H1 (cell line): ENCODE measurements around the gene ARHGAP15. TPM values are rescaled to one million over a fixed set of nuclear protein-coding genes. Genes with fewer than 3 reads are reported as not detected.

Experiments used
- CTCF ChIA-PET: fragments of 300-600 bp; sonication (Branson Sonifier 250); formaldehyde crosslinking; loops from one replicate; lab custom pipeline; 2021; ENCODE audit not compliant: partially characterized antibody; lab: Charles Lee
- POLR2A ChIA-PET: fragments of 300-600 bp; sonication (Branson Sonifier 250); formaldehyde crosslinking; loops from one replicate; lab custom pipeline; 2021; ENCODE audit warnings: inconsistent platforms; ENCODE audit not compliant: partially characterized antibody; lab: Charles Lee
- DNase-seq, 2 experiments: peaks; one replicate each; pipeline versions ENCODE4 v3.0.0 to v3.0.0-alpha.2; 2010 to 2022; ENCODE audit warnings: low spot score in 2 of 2, low read depth in 1 of 2, mixed read lengths in 1 of 2
- FAIRE-seq: peaks from 2 replicates; lab custom pipeline; 2011; peaks lifted over from hg19 to GRCh38; lab: Jason Lieb, UNC
- H2AFZ ChIP-seq: 2 replicates; pipeline ENCODE4 v1.8.1; 2012; ENCODE audit warnings: low read length, inconsistent platforms
- H2AK5ac ChIP-seq: 2 replicates; pipeline ENCODE4 v1.6.1; 2013; ENCODE audit warnings: low read depth, low read length
- H2BK120ac ChIP-seq: replicated peaks from 2 replicates; pipeline ENCODE3; 2013; ENCODE audit warnings: low read depth, low read length, inconsistent platforms
- H2BK12ac ChIP-seq: 2 replicates; pipeline ENCODE4 v1.6.1; 2013; ENCODE audit warnings: low read depth, low read length
- H2BK15ac ChIP-seq: 2 replicates; pipeline ENCODE4 v1.6.1; 2013; ENCODE audit warnings: low read length
- H2BK20ac ChIP-seq: 2 replicates; pipeline ENCODE4 v1.6.1; 2013; ENCODE audit warnings: low read length
- H2BK5ac ChIP-seq: 2 replicates; pipeline ENCODE4 v1.6.1; 2013; ENCODE audit warnings: low read depth, low read length
- H3K14ac ChIP-seq: 2 replicates; pipeline ENCODE4 v1.6.1; 2013; ENCODE audit warnings: inconsistent platforms; ENCODE audit not compliant: insufficient read length
- H3K18ac ChIP-seq: 2 replicates; pipeline ENCODE4 v1.6.1; 2013; ENCODE audit warnings: low read length; ENCODE audit errors: extremely low read depth
- H3K23ac ChIP-seq: 2 replicates; pipeline ENCODE4 v1.6.1; 2013; ENCODE audit warnings: inconsistent platforms; ENCODE audit not compliant: insufficient read length
- H3K23me2 ChIP-seq: 2 replicates; pipeline ENCODE4 v1.6.1; 2013; ENCODE audit warnings: low read depth, low read length
- H3K27ac ChIP-seq: 2 replicates; pipeline ENCODE4 v1.6.1; 2011; ENCODE audit warnings: low read depth, low read length, inconsistent platforms
- H3K27me3 ChIP-seq, 4 experiments: replicated peaks in 1 of 4; 1 replicate in 1 of 4; 2 replicates in 3 of 4; pipeline versions ENCODE4 v1.6.1 to v1.8.1; 2011 to 2013; ENCODE audit warnings: low read length in 3 of 4, mild to moderate bottlenecking in 3 of 4, inconsistent platforms in 2 of 4, mixed read lengths in 2 of 4, moderate library complexity in 1 of 4; ENCODE audit not compliant: control insufficient read depth in 3 of 4, insufficient read depth in 3 of 4; ENCODE audit errors: extremely low read depth in 1 of 4
- H3K36me3 ChIP-seq, 4 experiments: 2 replicates each; pipeline versions ENCODE4 v1.6.1 to v1.8.1; 2011 to 2013; ENCODE audit warnings: mild to moderate bottlenecking in 4 of 4, low read length in 3 of 4, moderate library complexity in 2 of 4, control low read depth in 1 of 4, inconsistent platforms in 1 of 4; ENCODE audit not compliant: insufficient read depth in 4 of 4, control insufficient read depth in 2 of 4
- H3K4ac ChIP-seq: replicated peaks from 2 replicates; pipeline ENCODE3; 2013; ENCODE audit warnings: low read length, low read depth, mixed read lengths, inconsistent platforms; ENCODE audit not compliant: insufficient read length
- H3K4me1 ChIP-seq, 4 experiments: replicated peaks in 1 of 4; 1 replicate in 1 of 4; 2 replicates in 3 of 4; pipeline versions ENCODE4 v1.6.1 to v1.8.1; 2011 to 2013; ENCODE audit warnings: low read length in 3 of 4, inconsistent platforms in 2 of 4, mixed read lengths in 1 of 4; ENCODE audit not compliant: insufficient read depth in 4 of 4, control insufficient read depth in 3 of 4
- H3K4me2 ChIP-seq, 2 experiments: 2 replicates each; pipeline versions ENCODE4 v1.6.1 to v1.8.1; 2011 to 2013; ENCODE audit warnings: low read depth in 2 of 2, low read length in 2 of 2, control low read depth in 1 of 2, inconsistent platforms in 1 of 2, mild to moderate bottlenecking in 1 of 2; ENCODE audit not compliant: insufficient read depth in 1 of 2
- H3K4me3 ChIP-seq, 4 experiments: fragments of 200-600, 300-600 bp in 1 of 4; sonication (generic), shearing (Covaris generic), sonication (Bioruptor Twin) in 1 of 4; 2 replicates each; pipeline versions ENCODE4 v1.5.1 to v1.8.1; 2011 to 2016; ENCODE audit warnings: low read length in 4 of 4, low read depth in 3 of 4, control low read depth in 2 of 4, inconsistent platforms in 2 of 4, mild to moderate bottlenecking in 2 of 4, mixed read lengths in 1 of 4, moderate library complexity in 1 of 4; ENCODE audit not compliant: insufficient read depth in 2 of 4; ENCODE audit errors: extremely low read depth in 1 of 4
- H3K56ac ChIP-seq: replicated peaks from 2 replicates; pipeline ENCODE3; 2013; ENCODE audit warnings: low read depth, mild to moderate bottlenecking, mixed read lengths, low read length, inconsistent platforms; ENCODE audit not compliant: insufficient read length
- H3K79me1 ChIP-seq: 2 replicates; pipeline ENCODE4 v1.6.1; 2013; ENCODE audit warnings: low read depth, low read length, control low read depth
- H3K79me2 ChIP-seq, 2 experiments: 2 replicates each; pipeline versions ENCODE4 v1.6.1 to v1.8.1; 2012 to 2013; ENCODE audit warnings: low read length in 2 of 2, mild to moderate bottlenecking in 2 of 2, inconsistent platforms in 1 of 2; ENCODE audit not compliant: insufficient read depth in 2 of 2, control insufficient read depth in 1 of 2
- H3K9ac ChIP-seq, 4 experiments: replicated peaks in 1 of 4; 1 replicate in 1 of 4; 2 replicates in 3 of 4; pipeline versions ENCODE4 v1.6.1 to v1.8.1; 2011 to 2013; ENCODE audit warnings: low read depth in 3 of 4, low read length in 3 of 4, control low read depth in 2 of 4, mild to moderate bottlenecking in 2 of 4, moderate library complexity in 2 of 4, inconsistent platforms in 1 of 4; ENCODE audit errors: extremely low read depth in 1 of 4
- H3K9me3 ChIP-seq, 2 experiments: 2 replicates each; pipeline versions ENCODE4 v1.6.1 to v1.8.1; 2012 to 2013; ENCODE audit warnings: mild to moderate bottlenecking in 2 of 2, moderate library complexity in 2 of 2, control low read depth in 1 of 2, inconsistent platforms in 1 of 2, low read depth in 1 of 2, low read length in 1 of 2, mixed read lengths in 1 of 2; ENCODE audit not compliant: insufficient read depth in 2 of 2
- H4K20me1 ChIP-seq, 2 experiments: replicated peaks in 1 of 2; 2 replicates each; pipeline versions ENCODE3 to v1.8.1; 2011 to 2013; ENCODE audit warnings: inconsistent platforms in 2 of 2, low read length in 2 of 2, mild to moderate bottlenecking in 1 of 2; ENCODE audit not compliant: insufficient read depth in 2 of 2, control insufficient read depth in 1 of 2
- H4K5ac ChIP-seq: 2 replicates; pipeline ENCODE4 v1.6.1; 2013; ENCODE audit warnings: low read length, low read depth, mixed read lengths, inconsistent platforms; ENCODE audit not compliant: insufficient read length
- H4K8ac ChIP-seq: 2 replicates; pipeline ENCODE4 v1.8.0; 2013; ENCODE audit warnings: mild to moderate bottlenecking, moderate library complexity, low read length, inconsistent platforms; ENCODE audit not compliant: insufficient read depth; ENCODE audit errors: extremely low read depth
- H4K91ac ChIP-seq: replicated peaks from 2 replicates; pipeline ENCODE3; 2013; ENCODE audit warnings: low read length, mixed read lengths, inconsistent platforms; ENCODE audit not compliant: insufficient read length
- BCL11A ChIP-seq, 2 experiments: IDR thresholded peaks; one replicate each; pipeline ENCODE4 v1.6.1; 2011; ENCODE audit warnings: low read depth in 2 of 2, low read length in 2 of 2, mild to moderate bottlenecking in 2 of 2
- BRCA1 ChIP-seq: IDR thresholded peaks from 2 replicates; pipeline ENCODE4 v1.6.1; 2012; ENCODE audit warnings: low read depth, low read length, improper control_type of control experiment
- CBX8 ChIP-seq: fragments of 300-800, 300-1000 bp; sonication (generic); IDR thresholded peaks from 2 replicates; pipeline ENCODE4 v1.7.1; 2016; ENCODE audit warnings: low read depth, low read length, borderline replicate concordance
- CEBPB ChIP-seq: IDR thresholded peaks from 2 replicates; pipeline ENCODE4 v1.6.1; 2012; ENCODE audit warnings: low read depth, low read length
- CREB1 ChIP-seq: IDR thresholded peaks from 2 replicates; pipeline ENCODE4 v1.6.1; 2012; ENCODE audit warnings: inconsistent platforms
- FOSL1 ChIP-seq: IDR thresholded peaks from 2 replicates; pipeline ENCODE4 v1.6.1; 2011; ENCODE audit warnings: mild to moderate bottlenecking, low read depth, low read length, moderate library complexity; ENCODE audit not compliant: insufficient read depth
- GABPA ChIP-seq: IDR thresholded peaks from 2 replicates; pipeline ENCODE4 v1.6.1; 2011; ENCODE audit warnings: mild to moderate bottlenecking, low read length, moderate library complexity, borderline replicate concordance; ENCODE audit not compliant: insufficient read depth
- HDAC6 ChIP-seq: IDR thresholded peaks from one replicate; pipeline ENCODE4 v1.7.1; 2012; ENCODE audit warnings: low read depth, mild to moderate bottlenecking, inconsistent platforms, low read length, moderate library complexity
- JUND ChIP-seq: IDR thresholded peaks from 2 replicates; pipeline ENCODE4 v1.6.1; 2011; ENCODE audit warnings: mild to moderate bottlenecking, improper control_type of control experiment, low read length
- KDM4A ChIP-seq: IDR thresholded peaks from one replicate; pipeline ENCODE4 v1.7.1; 2012; ENCODE audit warnings: low read depth, mild to moderate bottlenecking, moderate library complexity, low read length, inconsistent platforms; ENCODE audit not compliant: severe bottlenecking
- NANOG ChIP-seq: IDR thresholded peaks from 2 replicates; pipeline ENCODE4 v1.6.1; 2011; ENCODE audit warnings: low read length, low read depth, mild to moderate bottlenecking, inconsistent platforms; ENCODE audit not compliant: insufficient read depth, poor library complexity, severe bottlenecking
- SP1 ChIP-seq: IDR thresholded peaks from 2 replicates; pipeline ENCODE4 v1.6.1; 2011; ENCODE audit warnings: low read depth, low read length
- SRF ChIP-seq: IDR thresholded peaks from 2 replicates; pipeline ENCODE4 v1.6.1; 2011; ENCODE audit warnings: mild to moderate bottlenecking, low read depth, low read length, moderate library complexity
- TCF12 ChIP-seq: IDR thresholded peaks from 2 replicates; pipeline ENCODE4 v1.6.1; 2011; ENCODE audit warnings: low read depth, mild to moderate bottlenecking, low read length
- WGBS, 2 experiments: shearing (Covaris generic) in 1 of 2; methylation state at CpG; one replicate each; pipeline versions ENCODE4 v1.1.6 to v1.1.7; 2013 to 2015; ENCODE audit warnings: low lambda C conversion rate in 2 of 2, mixed read lengths in 2 of 2, inconsistent platforms in 1 of 2, low coverage in 1 of 2, missing lambda C conversion rate in 1 of 2; ENCODE audit not compliant: insufficient replicate concordance in 2 of 2, insufficient coverage in 1 of 2, insufficient read length in 1 of 2; ENCODE audit errors: extremely low coverage in 1 of 2, missing lambda C conversion rate in 1 of 2; 5-methylcytosine and 5-hydroxymethylcytosine counted together
- polyA plus RNA-seq, 7 experiments: library from polyadenylated mRNA; depleted of rRNA in 3 of 7; stranded (reverse) in 5 of 7; unstranded in 2 of 7; fragments of >200 nt in 5 of 7; fragments of 200-250 nt in 2 of 7; gene quantifications; 1 replicate in 5 of 7; 2 replicates in 1 of 7; 4 replicates in 1 of 7; pipeline versions ENCODE4 v1.2.1 to v1.2.3, GENCODE V29; 2011 to 2013; ENCODE audit warnings: missing spikeins in 2 of 7, mixed read lengths in 2 of 7
- total RNA-seq: library from RNA; stranded (reverse); fragmentation: NEBNext Ultra II Directional; extraction: Animal tissue kit (Norgen Biotek cat#: 25700); gene quantifications from 2 replicates; pipeline ENCODE4 v1.2.1, GENCODE V29; 2021

The ARHGAP15 gene
- total and polyA plus RNA-seq, 2 of the 8 experiments (the other 6 are each of a cell fraction or from before 2014, with no cell fraction given): not detected

DNA sequence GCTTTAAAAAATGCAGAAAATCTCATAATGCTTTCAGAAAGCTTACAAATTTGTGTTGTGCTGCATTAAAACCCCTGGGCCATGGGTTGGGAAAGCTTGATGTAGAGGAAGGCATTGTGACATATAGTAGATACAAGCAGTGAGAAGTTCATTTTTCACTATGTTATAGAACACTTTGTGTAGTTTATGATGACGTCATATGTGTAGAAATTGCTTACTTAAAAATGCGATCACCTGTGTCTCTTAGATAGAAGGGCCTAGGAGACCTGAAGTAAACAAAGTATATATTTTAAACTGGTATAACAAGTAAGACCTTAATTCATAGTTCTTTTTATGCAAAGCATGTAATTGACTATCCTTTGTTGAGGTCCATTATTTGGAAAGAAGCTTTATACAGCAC is 393.5 kb downstream of the ARHGAP15 start:
- Histone ChIP-seq H3K36me3 (no peaks in the 10 kb centered on the region), H2BK120ac (no peak overlapping the region), H3K4me1 (0 out of 7 replicates have a peak, but pooled peaks cover 0 to 2% (median 0%) of the 10 kb centered on the region in 4 experiments), H2BK20ac (no peak overlapping the region), H3K23ac (no peak overlapping the region), H3K23me2 (no peaks in the 10 kb centered on the region), H3K4me2 (no peak overlapping the region), H4K8ac (no peak overlapping the region), H2BK12ac (no peak overlapping the region), H4K5ac (no peak overlapping the region), H2BK5ac (no peak overlapping the region), H3K79me2 (no peaks in the 10 kb centered on the region), H3K27ac (no peak overlapping the region), H2BK15ac (no peak overlapping the region), H2AFZ (no peak overlapping the region), H3K4ac (no peak overlapping the region), H3K14ac (no peak overlapping the region), H3K79me1 (no peaks in the 10 kb centered on the region), H2AK5ac (no peak overlapping the region), H3K56ac (no peak overlapping the region), H3K18ac (no peak overlapping the region), H3K27me3 (no peaks in the 10 kb centered on the region), H3K9ac (no peak overlapping the region), H4K91ac (no peak overlapping the region), H3K4me3 (no peak overlapping the region), H4K20me1 (no peaks in the 10 kb centered on the region), H3K9me3 (no peaks in the 10 kb centered on the region)
- ChIA-PET POLR2A (no interaction called here), CTCF (interaction anchor here (1.1 kb wide), 1 partner anchor 10 kb away, joined by 7 read pairs; no protein-coding TSS in a partner anchor)
- 86% methylated on average over 2 of the region's 2 CpGs; no CpG with 5 or more reads in 1 of the 2 experiments for WGBS, 2 experiments
- FAIRE-seq (no peak), DNase-seq (no peak)
- no peak for TF ChIP-seq BRCA1
- TF ChIP-seq SP1: no peak
- TF ChIP-seq BCL11A (IDR thresholded peaks at IDR 0.05; ENCODE audit: low read depth in 2 of 2, low read length in 2 of 2): no peak
- TF ChIP-seq KDM4A: no peak
- TF ChIP-seq SRF: no peak
- no peak for TF ChIP-seq NANOG
- no peak for TF ChIP-seq TCF12
- no peak for TF ChIP-seq CBX8
- no peak for TF ChIP-seq GABPA
- TF ChIP-seq JUND: no peak
- no peak for TF ChIP-seq FOSL1
- TF ChIP-seq HDAC6: no peak
- no peak for TF ChIP-seq CREB1
- TF ChIP-seq CEBPB: no peak
